GM19452 (cell line): ENCODE measurements around the gene KRTAP2-4.
"Not testable (repeated sequence)": the region's sequence is repeated elsewhere in the genome, so short reads cannot be mapped to it uniquely, and the experiment has no call there.

ENCODE experiments used
- ATAC-seq: cut with Tn5 transposase; IDR thresholded peaks from one replicate; pipeline ENCODE4 v1.9.1; 2021; ENCODE audit not compliant: unreplicated experiment

KRTAP2-4 gene

GRCh38 chr17:41065829-41066624, at the start of gene KRTAP2-4:
Gene KRTAP2-4 (minus strand): TSS chr17:41065879. CDS start chr17:41065845, 34 bp downstream.
- ATAC-seq, result no peak

- no peak for ATAC-seq
Measured at GRCh38 chr17:41111151-41111885, 45.6 kb upstream of the KRTAP2-4 start.

- ATAC-seq, result not testable (repeated sequence)
Measured at GRCh38 chr17:41108728-41109386, 43.2 kb upstream of the KRTAP2-4 start.

GRCh38 chr17:41107941-41108450, 42.3 kb upstream of the KRTAP2-4 start:
- no peak for ATAC-seq

GRCh38 chr17:41105347-41105746, 39.7 kb upstream of the KRTAP2-4 start, which contains the start of gene KRTAP4-9:
Gene KRTAP4-9 (plus strand): TSS chr17:41105389. CDS start chr17:41105389, 0 bp downstream.
- not testable (repeated sequence) for ATAC-seq

- not testable (repeated sequence) for ATAC-seq
Measured at GRCh38 chr17:41104386-41105038, 38.8 kb upstream of the KRTAP2-4 start.

GRCh38 chr17:41103896-41104295, 38.2 kb upstream of the KRTAP2-4 start:
- ATAC-seq, result no peak

- no peak for ATAC-seq
Measured at GRCh38 chr17:41101586-41102259, 36.0 kb upstream of the KRTAP2-4 start, which contains the start of gene KRTAP4-16. Gene KRTAP4-16 (minus strand): TSS chr17:41102209. CDS start chr17:41102209, 0 bp downstream.

GRCh38 chr17:41099682-41100480, 34.2 kb upstream of the KRTAP2-4 start:
- not testable (repeated sequence) for ATAC-seq

GRCh38 chr17:41098481-41098880, 32.8 kb upstream of the KRTAP2-4 start:
- ATAC-seq, result no peak

- no peak for ATAC-seq
Measured at GRCh38 chr17:41098042-41098441, 32.4 kb upstream of the KRTAP2-4 start, which contains the start of gene KRTAP4-8. Gene KRTAP4-8 (minus strand): TSS chr17:41098142. CDS start chr17:41098084, 58 bp downstream.

- no peak for ATAC-seq
Measured at GRCh38 chr17:41096055-41096454, 30.4 kb upstream of the KRTAP2-4 start.

- not testable (repeated sequence) for ATAC-seq
Measured at GRCh38 chr17:41088760-41089352, 23.2 kb upstream of the KRTAP2-4 start.

GRCh38 chr17:41084100-41084856, 18.6 kb upstream of the KRTAP2-4 start, which contains the start of gene KRTAP4-7:
Gene KRTAP4-7 (plus strand): TSS chr17:41084150. CDS start chr17:41084207, 57 bp downstream.
- not testable (repeated sequence) for ATAC-seq

- ATAC-seq, result not testable (repeated sequence)
Measured at GRCh38 chr17:41083427-41083826, 17.7 kb upstream of the KRTAP2-4 start.

GRCh38 chr17:41082626-41083025, 16.9 kb upstream of the KRTAP2-4 start:
- ATAC-seq, result no peak

GRCh38 chr17:41076788-41077187, 11.1 kb upstream of the KRTAP2-4 start:
- no peak for ATAC-seq

- ATAC-seq, result no peak
Measured at GRCh38 chr17:41073676-41074075, 8.0 kb upstream of the KRTAP2-4 start.
